Measurements from ENCODE around the gene CTSC.

DNA sequence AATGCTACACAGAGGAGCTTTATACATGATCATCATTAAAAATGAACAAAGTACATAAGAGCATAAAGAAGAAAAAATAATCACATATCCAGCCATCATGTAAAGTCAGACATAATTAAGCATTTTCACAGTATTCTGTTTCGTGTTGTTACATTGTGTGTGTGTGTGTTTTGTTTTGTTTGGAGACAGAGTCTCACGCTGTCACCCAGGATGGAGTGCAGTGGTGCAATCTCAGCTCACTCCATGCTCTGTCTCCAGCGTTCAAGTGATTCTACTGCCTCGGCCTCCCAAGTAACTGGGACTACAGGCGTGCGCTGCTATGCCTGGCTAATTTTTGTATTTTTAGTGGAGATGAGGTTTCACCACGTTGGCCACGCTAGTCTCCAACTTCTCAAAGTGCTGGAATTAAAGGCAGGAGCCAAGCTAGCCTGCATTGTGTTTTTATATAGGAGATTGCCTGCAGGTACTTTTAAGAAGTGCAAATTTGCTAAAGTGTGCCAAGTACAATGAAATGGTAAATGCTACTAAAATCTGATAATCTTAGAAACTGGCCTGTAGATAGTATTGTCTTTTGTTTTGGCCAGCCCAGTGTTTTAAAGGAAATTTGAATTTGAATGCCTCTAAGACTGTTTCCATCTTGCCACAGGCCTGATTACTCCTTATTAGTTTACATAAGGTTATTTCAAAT, 7.8 kb downstream of the CTSC start:
- TF ChIP-seq, protein P1, sequence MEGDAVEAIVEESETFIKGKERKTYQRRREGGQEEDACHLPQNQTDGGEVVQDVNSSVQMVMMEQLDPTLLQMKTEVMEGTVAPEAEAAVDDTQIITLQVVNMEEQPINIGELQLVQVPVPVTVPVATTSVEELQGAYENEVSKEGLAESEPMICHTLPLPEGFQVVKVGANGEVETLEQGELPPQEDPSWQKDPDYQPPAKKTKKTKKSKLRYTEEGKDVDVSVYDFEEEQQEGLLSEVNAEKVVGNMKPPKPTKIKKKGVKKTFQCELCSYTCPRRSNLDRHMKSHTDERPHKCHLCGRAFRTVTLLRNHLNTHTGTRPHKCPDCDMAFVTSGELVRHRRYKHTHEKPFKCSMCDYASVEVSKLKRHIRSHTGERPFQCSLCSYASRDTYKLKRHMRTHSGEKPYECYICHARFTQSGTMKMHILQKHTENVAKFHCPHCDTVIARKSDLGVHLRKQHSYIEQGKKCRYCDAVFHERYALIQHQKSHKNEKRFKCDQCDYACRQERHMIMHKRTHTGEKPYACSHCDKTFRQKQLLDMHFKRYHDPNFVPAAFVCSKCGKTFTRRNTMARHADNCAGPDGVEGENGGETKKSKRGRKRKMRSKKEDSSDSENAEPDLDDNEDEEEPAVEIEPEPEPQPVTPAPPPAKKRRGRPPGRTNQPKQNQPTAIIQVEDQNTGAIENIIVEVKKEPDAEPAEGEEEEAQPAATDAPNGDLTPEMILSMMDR (conservative IDR thresholded peaks at IDR 0.05): no peak
- no peak for TF ChIP-seq EZH2 (IDR thresholded peaks at IDR 0.05; ENCODE audit: low read depth)

Data from PC-9 (cell line).